Kidney (tissue), 14 donors: Measurements from ENCODE around the gene SHROOM1. TPM values are rescaled to one million over a fixed set of nuclear protein-coding genes. Genes with fewer than 3 reads are reported as not detected.

Experiments used
- DNase-seq, 5 donors: peaks; one replicate each; pipeline ENCODE4 v3.0.0-alpha.2; 2013 to 2020
- FAIRE-seq: peaks from 2 replicates; lab custom pipeline; 2012; peaks lifted over from hg19 to GRCh38; lab: Jason Lieb, UNC
- H3K27ac ChIP-seq, 2 donors: one replicate each; pipeline ENCODE4 v1.7.0; 2013; ENCODE audit warnings: low read depth in 2 of 2, low read length in 2 of 2, inconsistent platforms in 1 of 2
- H3K27me3 ChIP-seq: one replicate; pipeline ENCODE4 v1.7.1; 2013; ENCODE audit warnings: low read length, inconsistent platforms; ENCODE audit not compliant: control insufficient read depth, insufficient read depth
- H3K36me3 ChIP-seq, 3 donors: one replicate each; pipeline versions ENCODE4 v1.7.0 to v1.7.1; 2013; ENCODE audit warnings: low read length in 3 of 3, control low read depth in 1 of 3, inconsistent platforms in 1 of 3; ENCODE audit not compliant: insufficient read depth in 3 of 3, control insufficient read depth in 2 of 3
- H3K4me1 ChIP-seq, 3 donors: one replicate each; pipeline versions ENCODE4 v1.7.0 to v1.7.1; 2013; ENCODE audit warnings: low read length in 3 of 3, inconsistent platforms in 1 of 3, low read depth in 1 of 3; ENCODE audit not compliant: control insufficient read depth in 2 of 3, insufficient read depth in 2 of 3
- H3K4me3 ChIP-seq, 3 donors: one replicate each; pipeline versions ENCODE4 v1.7.0 to v1.8.1; 2013; ENCODE audit warnings: low read length in 3 of 3, control low read depth in 1 of 3, inconsistent platforms in 1 of 3
- H3K9ac ChIP-seq, 3 donors: one replicate each; pipeline versions ENCODE4 v1.7.0 to v1.7.1; 2013; ENCODE audit warnings: low read length in 3 of 3, control low read depth in 1 of 3, inconsistent platforms in 1 of 3
- H3K9me3 ChIP-seq, 3 donors: one replicate each; pipeline versions ENCODE4 v1.7.0 to v1.7.1; 2013; ENCODE audit warnings: low read length in 3 of 3, control low read depth in 1 of 3, inconsistent platforms in 1 of 3; ENCODE audit not compliant: control insufficient read depth in 2 of 3, insufficient read depth in 1 of 3
- CTCF ChIP-seq: IDR thresholded peaks from 3 replicates; pipeline ENCODE4 v1.5.1; 2012; ENCODE audit warnings: mild to moderate bottlenecking, moderate library complexity, borderline replicate concordance; ENCODE audit not compliant: insufficient read depth; ENCODE audit errors: extremely low read depth
- intact Hi-C: fragments of 100-400 bp; cut with DNase I; formaldehyde crosslinking; loops from one replicate; pipeline ENCODE4 v1.11.1; 2022
- polyA plus RNA-seq: library from polyadenylated mRNA; stranded (reverse); fragments of 350-450 nt; fragmentation: Illumina TruSeq; extraction: RNeasy Lipid Tissue Mini Kit (QIAGEN cat#74804); gene quantifications from one replicate; pipeline ENCODE4 v1.2.3, GENCODE V29; 2014; ENCODE audit warnings: low read depth, low replicate concordance; ENCODE audit not compliant: insufficient read depth
- total RNA-seq: library from RNA; stranded (reverse); fragmentation: NEBNext Ultra II Directional; extraction: Animal tissue kit (Norgen Biotek cat#: 25700); gene quantifications from one replicate; pipeline ENCODE4 v1.2.1, GENCODE V29; 2021
- donor health status: control.
- donor health status: control.
- donor health status: control.
- donor health status: control.
- donor health status: control.
- donor health status: DM: yes; HTN: yes; CAD: no.
- donor health status: Normal renal cell carcinoma (clear cell type).

The SHROOM1 gene
- total and polyA plus RNA-seq, 2 donors from 2014 or later = 7.8 to 13.4 TPM

GRCh38 chr5:132853323-132853722, 22.9 kb upstream of the SHROOM1 start:
- no peak overlapping the region for H3K27ac ChIP-seq
- no peak overlapping the region for H3K4me3 ChIP-seq
- no peaks in the 10 kb centered on the region for H3K9me3 ChIP-seq
- TF ChIP-seq CTCF = no peak
- H3K36me3 ChIP-seq = no peaks in the 10 kb centered on the region
- no peaks in the 10 kb centered on the region for H3K27me3 ChIP-seq
- H3K4me1 ChIP-seq = peaks cover 0 to 3% (median 0%) of the 10 kb centered on the region in 3 donors
- no peak overlapping the region for H3K9ac ChIP-seq
- FAIRE-seq (no peak), DNase-seq (no peak)
- intact Hi-C loops = no loop called here

DNA sequence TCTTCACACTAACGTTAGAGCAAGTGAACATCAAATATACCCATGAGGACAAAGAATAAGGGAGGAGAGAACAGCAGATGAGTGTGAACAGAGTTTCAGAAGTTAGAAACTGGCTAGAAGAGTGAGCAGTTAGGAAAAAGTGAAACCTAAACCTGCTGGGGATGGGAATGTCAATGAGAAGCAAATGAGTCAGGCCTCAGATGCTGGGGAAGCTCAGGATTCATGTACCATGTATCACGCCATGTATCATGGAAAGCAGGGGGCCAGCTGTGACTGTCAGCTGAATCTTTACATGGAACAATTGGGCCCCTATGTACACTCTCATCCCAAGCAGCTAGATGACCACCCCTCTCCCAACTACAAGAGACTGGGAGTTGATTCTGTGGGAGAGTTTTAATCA, 19.6 kb upstream of the SHROOM1 start:
- DNase-seq (no peak), FAIRE-seq (no peak)
- Histone ChIP-seq H3K27me3 (no peaks in the 10 kb centered on the region), H3K27ac (no peak overlapping the region), H3K9me3 (no peaks in the 10 kb centered on the region), H3K4me3 (no peak overlapping the region), H3K36me3 (no peaks in the 10 kb centered on the region), H3K4me1 (peaks cover 0 to 3% (median 0%) of the 10 kb centered on the region in 3 donors), H3K9ac (no peak overlapping the region)
- intact Hi-C loops = no loop called here
- TF ChIP-seq CTCF = no peak

DNA sequence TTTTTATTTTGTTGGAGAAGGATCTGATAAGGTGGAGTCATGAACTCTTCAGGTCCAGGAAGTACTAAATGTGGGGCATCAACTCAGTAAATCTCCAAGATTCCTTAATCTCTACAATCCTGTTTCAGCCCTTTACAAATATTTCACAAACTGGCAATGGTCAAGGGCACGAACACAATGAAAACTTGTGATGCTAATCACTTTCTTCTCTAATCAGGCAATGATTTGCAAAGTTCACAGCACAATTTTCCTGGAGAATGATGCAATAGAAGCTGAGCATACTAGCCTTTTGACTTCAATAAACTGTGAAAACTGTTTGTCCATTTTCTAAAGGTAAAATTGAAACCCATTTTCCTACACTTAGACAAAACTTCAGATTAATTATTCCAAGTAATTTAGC, 18.9 kb upstream of the SHROOM1 start:
- H3K27me3 ChIP-seq = no peaks in the 10 kb centered on the region
- H3K36me3 ChIP-seq = no peaks in the 10 kb centered on the region
- H3K9ac ChIP-seq = no peak overlapping the region
- no peaks in the 10 kb centered on the region for H3K9me3 ChIP-seq
- DNase-seq (peak in 1 of 5 donors; percentile 18), FAIRE-seq (no peak)
- no peak overlapping the region for H3K27ac ChIP-seq
- peaks cover 0 to under 1% (median 0%) of the 10 kb centered on the region in 3 donors for H3K4me1 ChIP-seq
- no peak for TF ChIP-seq CTCF
- intact Hi-C loops = no loop called here
- no peak overlapping the region for H3K4me3 ChIP-seq

- no peak for FAIRE-seq
- H3K27ac ChIP-seq = no peak overlapping the region
- no peaks in the 10 kb centered on the region for H3K36me3 ChIP-seq
- H3K4me3 ChIP-seq = no peak overlapping the region
- no peaks in the 10 kb centered on the region for H3K9me3 ChIP-seq
- intact Hi-C loops = no loop called here
- no peaks in the 10 kb centered on the region for H3K4me1 ChIP-seq
- DNase-seq = no peak
- no peak for TF ChIP-seq CTCF
- no peak overlapping the region for H3K9ac ChIP-seq
- no peaks in the 10 kb centered on the region for H3K27me3 ChIP-seq
These were observed 17.8 kb upstream of the SHROOM1 start for GRCh38 chr5:132848270-132848669.
